SK-N-SH (cell line): ENCODE results near the gene PDF. TPM values are rescaled to one million over a fixed set of nuclear protein-coding genes. Genes with fewer than 3 reads are reported as not detected.
A peak's percentile ranks its signal among the peaks of the same experiment; 100 is the strongest.

ENCODE experiments used
- CTCF ChIA-PET: fragments of 300-600, 350-600 bp; formaldehyde crosslinking; extraction: SDS; loops from one replicate; lab custom pipeline; 2021; lab: Yijun Ruan, JAX
- POLR2A ChIA-PET: fragments of 350-600 bp; sonication (Branson Sonifier 250); formaldehyde crosslinking; extraction: SDS; loops from one replicate; lab custom pipeline; 2020; ENCODE audit warnings: antibody characterized with exemption, inconsistent platforms; lab: Yijun Ruan, JAX
- DNase-seq: peaks from one replicate; pipeline ENCODE4 v3.0.0; 2012
- H2AFZ ChIP-seq: fragments of 200-600 bp; sonication (generic); 2 replicates; pipeline ENCODE4 v1.8.1; 2016; ENCODE audit warnings: antibody characterized with exemption, mild to moderate bottlenecking, low read depth
- H3F3A ChIP-seq: fragments of 200-600 bp; sonication (generic); replicated peaks from 2 replicates; pipeline ENCODE3; 2016; ENCODE audit warnings: antibody characterized with exemption, mild to moderate bottlenecking; ENCODE audit not compliant: insufficient read depth
- H3K27ac ChIP-seq, 2 experiments: fragments of 200-500 bp in 1 of 2; fragments of 200-600 bp in 1 of 2; sonication (Bioruptor generic) in 1 of 2; sonication (generic), shearing (Covaris generic) in 1 of 2; 2 replicates each; pipeline versions ENCODE4 v1.5.1 to v1.6.1; 2014 to 2016; ENCODE audit warnings: low read depth in 2 of 2, inconsistent platforms in 1 of 2, low read length in 1 of 2, mild to moderate bottlenecking in 1 of 2, mixed read lengths in 1 of 2
- H3K27me3 ChIP-seq: fragments of 200-600 bp; sonication (generic), shearing (Covaris generic); 2 replicates; pipeline ENCODE4 v1.6.1; 2016; ENCODE audit warnings: mixed run types; ENCODE audit not compliant: insufficient read depth
- H3K36me3 ChIP-seq, 2 experiments: fragments of 200-500 bp in 1 of 2; fragments of 200-600 bp in 1 of 2; sonication (Bioruptor generic) in 1 of 2; sonication (generic) in 1 of 2; replicated peaks in 1 of 2; 2 replicates each; pipeline versions ENCODE3 to v1.5.1; 2014 to 2016; ENCODE audit warnings: low read length in 1 of 2, mild to moderate bottlenecking in 1 of 2; ENCODE audit not compliant: insufficient read depth in 2 of 2, control insufficient read depth in 1 of 2
- H3K4me1 ChIP-seq, 2 experiments: fragments of 200-500 bp in 1 of 2; fragments of 200-600 bp in 1 of 2; sonication (Bioruptor generic) in 1 of 2; sonication (generic), shearing (Covaris generic) in 1 of 2; 2 replicates each; pipeline versions ENCODE4 v1.5.1 to v1.6.1; 2014 to 2016; ENCODE audit warnings: low read depth in 1 of 2, low read length in 1 of 2, mixed run types in 1 of 2; ENCODE audit not compliant: insufficient read depth in 2 of 2, control insufficient read depth in 1 of 2
- H3K4me2 ChIP-seq: fragments of 200-600 bp; sonication (generic), shearing (Covaris generic); 2 replicates; pipeline ENCODE4 v1.6.1; 2017; ENCODE audit warnings: mixed run types
- H3K4me3 ChIP-seq, 2 experiments: fragments of 200-500 bp in 1 of 2; fragments of 200-600 bp in 1 of 2; sonication (Bioruptor generic) in 1 of 2; sonication (generic), shearing (Covaris generic) in 1 of 2; 2 replicates each; pipeline versions ENCODE4 v1.5.1 to v1.8.1; 2014 to 2016; ENCODE audit warnings: low read depth in 2 of 2, inconsistent platforms in 1 of 2, low read length in 1 of 2, mild to moderate bottlenecking in 1 of 2, mixed read lengths in 1 of 2, moderate library complexity in 1 of 2
- H3K79me2 ChIP-seq: fragments of 200-600 bp; sonication (generic); 2 replicates; pipeline ENCODE4 v1.8.1; 2017; ENCODE audit warnings: mild to moderate bottlenecking; ENCODE audit not compliant: insufficient read depth
- H3K9ac ChIP-seq: fragments of 200-600 bp; sonication (generic); 2 replicates; pipeline ENCODE4 v1.6.1; 2017; ENCODE audit warnings: mixed run types
- H3K9me2 ChIP-seq: fragments of 200-600 bp; sonication (generic); 2 replicates; pipeline ENCODE4 v1.6.1; 2017; ENCODE audit warnings: mixed run types
- H3K9me3 ChIP-seq: fragments of 200-600 bp; sonication (generic); 2 replicates; pipeline ENCODE4 v1.6.1; 2017; ENCODE audit warnings: mixed run types, mild to moderate bottlenecking, moderate library complexity
- H4K20me1 ChIP-seq: fragments of 200-600 bp; sonication (generic); 2 replicates; pipeline ENCODE4 v1.6.1; 2017; ENCODE audit warnings: mild to moderate bottlenecking, mixed run types; ENCODE audit not compliant: insufficient read depth
- ELF1 ChIP-seq: IDR thresholded peaks from 2 replicates; pipeline ENCODE4 v1.4.0; 2012
- EP300 ChIP-seq, 2 experiments: IDR thresholded peaks; 2 replicates each; pipeline versions ENCODE4 v1.4.0 to v1.6.1; 2012; ENCODE audit warnings: borderline replicate concordance in 1 of 2, low read depth in 1 of 2, low read length in 1 of 2
- EZH2phosphoT487 ChIP-seq: fragments of 200-600 bp; sonication (generic); IDR thresholded peaks from 2 replicates; pipeline ENCODE4 v1.6.1; 2017; ENCODE audit warnings: low read depth, mixed run types, mild to moderate bottlenecking, antibody characterized with exemption, moderate library complexity, borderline replicate concordance
- FOXM1 ChIP-seq: IDR thresholded peaks from 2 replicates; pipeline ENCODE4 v1.4.0; 2012; ENCODE audit warnings: low read depth, mild to moderate bottlenecking
- MAX ChIP-seq: IDR thresholded peaks from 2 replicates; pipeline ENCODE4 v1.4.0; 2012; ENCODE audit warnings: low read depth
- MEF2A ChIP-seq: IDR thresholded peaks from 2 replicates; pipeline ENCODE4 v1.4.0; 2012; ENCODE audit warnings: low read depth, borderline replicate concordance
- MXI1 ChIP-seq: IDR thresholded peaks from 2 replicates; pipeline ENCODE4 v1.6.1; 2012; ENCODE audit warnings: mild to moderate bottlenecking, low read depth, low read length, improper control_type of control experiment
- NRF1 ChIP-seq: IDR thresholded peaks from 2 replicates; pipeline ENCODE4 v1.6.1; 2012; ENCODE audit warnings: low read depth, mild to moderate bottlenecking, low read length
- PBX3 ChIP-seq: IDR thresholded peaks from 2 replicates; pipeline ENCODE4; 2012
- RCOR1 ChIP-seq: fragments of 150-350 bp; IDR thresholded peaks from 2 replicates; pipeline ENCODE4 v1.6.1; 2017; ENCODE audit warnings: antibody characterized with exemption, low read length
- REST ChIP-seq: IDR thresholded peaks from 2 replicates; pipeline ENCODE4 v1.6.1; 2012; ENCODE audit warnings: mild to moderate bottlenecking, low read depth, low read length, moderate library complexity
- SIN3A ChIP-seq: IDR thresholded peaks from 2 replicates; pipeline ENCODE4 v1.6.1; 2012; ENCODE audit warnings: low read depth, mild to moderate bottlenecking, low read length, moderate library complexity, borderline replicate concordance
- SMC3 ChIP-seq: IDR thresholded peaks from 2 replicates; pipeline ENCODE4 v1.6.1; 2012; ENCODE audit warnings: low read depth, low read length, improper control_type of control experiment
- TAF1 ChIP-seq: IDR thresholded peaks from 2 replicates; pipeline ENCODE4 v1.6.1; 2012; ENCODE audit warnings: low read depth, mild to moderate bottlenecking, low read length, moderate library complexity, borderline replicate concordance
- USF2 ChIP-seq: fragments of 150-350 bp; IDR thresholded peaks from 2 replicates; pipeline ENCODE4 v1.6.1; 2017; ENCODE audit warnings: antibody characterized with exemption, low read length, low read depth, borderline replicate concordance
- ZBTB33 ChIP-seq: IDR thresholded peaks from 2 replicates; pipeline ENCODE4 v1.4.0; 2012; ENCODE audit warnings: low read depth, borderline replicate concordance
- WGBS: methylation state at CpG from one replicate; pipeline ENCODE4 v1.1.6; 2017; ENCODE audit warnings: low lambda C conversion rate; 5-methylcytosine and 5-hydroxymethylcytosine counted together
- polyA plus RNA-seq, 3 experiments: library from polyadenylated mRNA; depleted of rRNA; stranded (reverse); fragments of >200 nt; gene quantifications; 2 replicates each; pipeline ENCODE4 v1.2.3, GENCODE V29; 2012

PDF gene
- polyA plus RNA-seq, 1 of the 3 experiments (the other 2 are of a cell fraction), result 22.0 TPM

- peaks cover 48% of the 10 kb centered on the region for H4K20me1 ChIP-seq
- peaks cover 49 to 50% of the 10 kb centered on the region in 2 experiments for H3K36me3 ChIP-seq
These were observed 1.5 kb downstream of the PDF start for GRCh38 chr16:69328854-69329316.

GRCh38 chr16:69327585-69328310 is 2.6 kb downstream of the PDF start:
- POLR2A ChIA-PET, result interaction anchor here (0.6 to 3.3 kb wide), 2 partner anchors 12 to 76 kb away, joined by 6 to 24 read pairs; partner anchors contain the start of genes COG8 and NIP7
- CTCF ChIA-PET, result interaction anchor here (0.6 to 4.6 kb wide), 4 partner anchors 11 to 204 kb away, joined by 3 to 21 read pairs (median 6); partner anchors contain the start of gene COG8
- Histone ChIP-seq H3K4me3 (no peak overlapping the region; a peak in 1 of 4 replicates), H3K9me2 (no peaks in the 10 kb centered on the region), H3K27me3 (no peaks in the 10 kb centered on the region), H3K4me2 (peak overlapping the region; percentile 91), H3K4me1 (peaks cover 11 to 41% of the 10 kb centered on the region in 2 experiments), H3K9ac (no peak overlapping the region), H3F3A (peaks cover 26% of the 10 kb centered on the region), H4K20me1 (peaks cover 57% of the 10 kb centered on the region), H3K36me3 (peaks cover 45 to 48% of the 10 kb centered on the region in 2 experiments), H3K27ac (no peak overlapping the region), H3K9me3 (no peaks in the 10 kb centered on the region), H3K79me2 (peaks cover 89% of the 10 kb centered on the region), H2AFZ (no peak overlapping the region)
- no peak for DNase-seq
- 92% methylated on average over 14 of the region's 14 CpGs for WGBS
- TF ChIP-seq REST, result no peak
- no peak for TF ChIP-seq PBX3
- no peak for TF ChIP-seq RCOR1
- no peak for TF ChIP-seq USF2
- no peak for TF ChIP-seq TAF1
- TF ChIP-seq SMC3, result no peak
- no peak for TF ChIP-seq MEF2A
- no peak for TF ChIP-seq EZH2phosphoT487
- no peak for TF ChIP-seq MXI1
- no peak for TF ChIP-seq MAX
- TF ChIP-seq ZBTB33, result no peak
- no peak for TF ChIP-seq NRF1
- no peak for TF ChIP-seq FOXM1
- TF ChIP-seq SIN3A, result no peak
- no peak for TF ChIP-seq ELF1
- TF ChIP-seq EP300 (IDR thresholded peaks at IDR 0.05; ENCODE audit: borderline replicate concordance in 1 of 2, low read depth in 1 of 2, low read length in 1 of 2), result no peak

More at GRCh38 chr16:69328854-69329316, 1.5 kb downstream of the PDF start:
- DNase-seq, result no peak
- peaks cover 11 to 40% of the 10 kb centered on the region in 2 experiments for H3K4me1 ChIP-seq
- H2AFZ ChIP-seq, result no peak overlapping the region
- H3K9me2 ChIP-seq, result no peaks in the 10 kb centered on the region
- ChIA-PET CTCF (interaction anchor here (1.1 to 4.6 kb wide), 4 partner anchors 10 to 17 kb away, joined by 3 to 21 read pairs (median 10); partner anchors contain the start of genes COG8 and VPS4A), POLR2A (interaction anchor here (1.0 to 3.3 kb wide), 3 partner anchors 10 to 14 kb away, joined by 5 to 24 read pairs (median 5); partner anchors contain the start of genes COG8 and NIP7)
- peaks cover 32% of the 10 kb centered on the region for H3F3A ChIP-seq
- TF ChIP-seq MXI1 (no peak), TAF1 (0 out of 2 replicates have a peak, but pooled peaks have one; percentile 28)
- H3K4me3 ChIP-seq, result peak overlapping the region; percentile 71 to 80
- peak overlapping the region; percentile 91 for H3K4me2 ChIP-seq
- H3K27me3 ChIP-seq, result no peaks in the 10 kb centered on the region
- WGBS, result 56% methylated on average over 10 of the region's 10 CpGs
- H3K9ac ChIP-seq, result peak overlapping the region; percentile 91; the same call in 1 of the 2 replicates
- peak overlapping the region in 1 of 2 experiments; percentile 26; a peak in 2 of 4 replicates for H3K27ac ChIP-seq
- no peaks in the 10 kb centered on the region for H3K9me3 ChIP-seq
- peaks cover 87% of the 10 kb centered on the region for H3K79me2 ChIP-seq
